Activated CD4-positive, alpha-beta T cell treated with anti-CD3 and anti-CD28 coated beads, Interleukin-2, amount 10 ng/mL, durations not matched to agents 7 days and 5 days (primary cell): ENCODE data around the gene RERE. TPM values are rescaled to one million over a fixed set of nuclear protein-coding genes. Genes with fewer than 3 reads are reported as not detected.
"Not testable (repeated sequence)": the region's sequence is repeated elsewhere in the genome, so short reads cannot be mapped to it uniquely, and the experiment has no call there.

Experiments
- CTCF ChIA-PET: fragments of 350-600 bp; sonication (Branson Sonifier 250); formaldehyde crosslinking; loops from one replicate; lab custom pipeline; 2021; ENCODE audit warnings: antibody characterized with exemption; lab: Charles Lee
- POLR2A ChIA-PET: fragments of 350-600 bp; sonication (Branson Sonifier 250); formaldehyde crosslinking; loops from one replicate; lab custom pipeline; 2021; ENCODE audit warnings: antibody characterized with exemption; lab: Charles Lee
- DNase-seq: peaks from one replicate; pipeline ENCODE4 v3.0.0-alpha.2; 2020
- H3K27ac Mint-ChIP-seq: one replicate; pipeline ENCODE4 v1.8.0; 2021; ENCODE audit warnings: mild to moderate bottlenecking, moderate library complexity, mixed read lengths
- H3K27me3 Mint-ChIP-seq: one replicate; pipeline ENCODE4 v1.8.0; 2021; ENCODE audit warnings: mixed read lengths
- H3K36me3 Mint-ChIP-seq: one replicate; pipeline ENCODE4 v1.8.0; 2021; ENCODE audit warnings: low read depth, mixed read lengths
- H3K4me1 Mint-ChIP-seq: one replicate; pipeline ENCODE4 v1.8.0; 2021; ENCODE audit warnings: mixed read lengths
- H3K4me3 Mint-ChIP-seq: one replicate; pipeline ENCODE4 v1.8.0; 2021; ENCODE audit warnings: mild to moderate bottlenecking, moderate library complexity, mixed read lengths
- H3K9me3 Mint-ChIP-seq: one replicate; pipeline ENCODE4 v1.8.0; 2021; ENCODE audit warnings: mixed read lengths
- total RNA-seq, 2 experiments: library from RNA; stranded (reverse); gene quantifications; one replicate each; pipeline ENCODE4 v1.2.3, GENCODE V29; 2021

RERE gene
- total RNA-seq, 2 experiments from 2014 or later = 68.5 to 68.7 TPM

DNA sequence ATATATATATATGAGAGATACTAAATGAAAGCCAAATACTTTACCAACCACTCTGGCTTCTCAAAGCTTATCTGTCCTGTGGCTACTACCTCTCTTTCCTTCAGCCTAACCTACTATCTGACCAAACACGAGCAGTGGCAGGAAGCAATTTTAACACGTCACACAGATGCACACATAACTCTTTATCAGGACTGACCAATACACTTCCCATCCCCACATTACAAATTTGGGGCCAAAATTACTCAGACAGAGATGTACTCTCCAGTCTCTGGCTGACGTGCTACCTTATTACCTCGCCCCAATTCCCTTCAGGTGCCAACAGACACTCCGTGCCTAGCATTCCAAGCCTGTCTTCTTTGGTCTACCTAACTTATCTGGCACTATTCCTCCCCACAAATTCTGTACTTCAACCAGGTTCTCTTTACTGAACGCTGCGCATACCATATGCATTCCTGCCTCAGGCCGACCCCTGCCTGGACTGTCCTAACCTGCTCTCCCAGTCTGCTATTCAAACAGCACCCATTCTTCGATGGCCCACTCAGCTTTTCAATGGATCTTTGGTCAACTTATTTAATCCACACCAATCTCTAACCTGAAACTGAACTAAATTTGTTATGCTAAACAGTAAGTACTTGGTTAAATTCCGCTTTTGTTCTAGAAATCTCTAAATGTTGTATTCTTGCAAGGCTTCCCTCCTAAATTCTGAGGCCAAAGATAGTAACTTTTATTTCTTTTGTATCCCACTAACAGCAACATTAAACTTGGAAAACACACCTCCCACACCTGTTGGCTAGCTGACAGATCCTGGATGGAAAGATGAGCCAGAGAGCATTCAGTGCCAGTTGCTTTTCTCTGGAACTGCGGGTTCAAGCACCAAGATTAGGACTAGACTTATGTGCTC lies 27.9 kb downstream of the RERE start:
- Mint-ChIP-seq H3K36me3 (peaks cover 2% of the 10 kb centered on the region), H3K4me1 (no peaks in the 10 kb centered on the region), H3K9me3 (no peaks in the 10 kb centered on the region), H3K4me3 (no peak overlapping the region), H3K27ac (no peak overlapping the region), H3K27me3 (no peaks in the 10 kb centered on the region)
- ChIA-PET POLR2A (no interaction called here), CTCF (no interaction called here)
- DNase-seq = no peak

GRCh38 chr1:8787218-8787617 lies 30.2 kb downstream of the RERE start:
- ChIA-PET CTCF (no interaction called here), POLR2A (no interaction called here)
- DNase-seq = no peak
- Mint-ChIP-seq H3K36me3 (peaks cover 2% of the 10 kb centered on the region), H3K27ac (no peak overlapping the region), H3K27me3 (no peaks in the 10 kb centered on the region), H3K9me3 (no peaks in the 10 kb centered on the region), H3K4me1 (no peaks in the 10 kb centered on the region), H3K4me3 (no peak overlapping the region)

- H3K9me3 Mint-ChIP-seq, H3K36me3 Mint-ChIP-seq, CTCF ChIA-PET, H3K4me1 Mint-ChIP-seq, POLR2A ChIA-PET, H3K27me3 Mint-ChIP-seq, H3K4me3 Mint-ChIP-seq, DNase-seq, H3K27ac Mint-ChIP-seq: not testable (repeated sequence)
Measured at GRCh38 chr1:8786204-8786603, 31.2 kb downstream of the RERE start.

GRCh38 chr1:8782955-8783354 lies 34.5 kb downstream of the RERE start:
- CTCF ChIA-PET = interaction anchor here (0.6 kb wide), 2 partner anchors 82 to 298 kb away, joined by 3 read pairs; no protein-coding TSS in a partner anchor
- POLR2A ChIA-PET = no interaction called here
- no peak overlapping the region for H3K27ac Mint-ChIP-seq
- H3K4me3 Mint-ChIP-seq = no peak overlapping the region
- peaks cover 11% of the 10 kb centered on the region for H3K4me1 Mint-ChIP-seq
- H3K36me3 Mint-ChIP-seq = peaks cover 2% of the 10 kb centered on the region
- H3K9me3 Mint-ChIP-seq = no peaks in the 10 kb centered on the region
- H3K27me3 Mint-ChIP-seq = no peaks in the 10 kb centered on the region
- no peak for DNase-seq

GRCh38 chr1:8782001-8782620 lies 35.3 kb downstream of the RERE start:
- ChIA-PET POLR2A (no interaction called here), CTCF (interaction anchor here (0.6 kb wide), 2 partner anchors 81 to 1406 kb away, joined by 3 read pairs; no protein-coding TSS in a partner anchor)
- Mint-ChIP-seq H3K4me1 (peaks cover 11% of the 10 kb centered on the region), H3K27me3 (no peaks in the 10 kb centered on the region), H3K27ac (no peak overlapping the region), H3K4me3 (no peak overlapping the region), H3K9me3 (no peaks in the 10 kb centered on the region), H3K36me3 (peaks cover 2% of the 10 kb centered on the region)
- no peak for DNase-seq

DNA sequence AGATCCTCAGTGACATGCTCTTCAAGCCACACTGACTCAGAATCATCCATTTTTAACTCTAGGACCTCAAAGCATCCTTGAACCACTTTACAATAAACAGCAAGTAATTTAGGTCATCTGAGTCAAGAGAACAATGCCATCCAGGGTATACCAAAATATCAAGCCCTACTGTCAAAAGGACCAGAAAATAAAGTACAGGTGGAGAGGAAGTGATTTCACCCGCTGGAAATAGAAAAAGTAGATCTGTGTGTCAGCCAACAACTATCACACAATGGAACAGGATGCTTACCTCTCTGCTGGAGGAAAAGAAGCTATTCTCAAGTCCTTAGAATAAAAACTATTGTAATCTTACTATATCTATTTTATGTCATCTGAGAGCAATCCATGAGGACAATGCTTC lies 37.0 kb downstream of the RERE start:
- CTCF ChIA-PET = no interaction called here
- no peaks in the 10 kb centered on the region for H3K9me3 Mint-ChIP-seq
- no peak overlapping the region for H3K4me3 Mint-ChIP-seq
- H3K4me1 Mint-ChIP-seq = peaks cover 11% of the 10 kb centered on the region
- H3K27me3 Mint-ChIP-seq = no peaks in the 10 kb centered on the region
- POLR2A ChIA-PET = no interaction called here
- no peak overlapping the region for H3K27ac Mint-ChIP-seq
- no peak for DNase-seq
- H3K36me3 Mint-ChIP-seq = no peaks in the 10 kb centered on the region

DNA sequence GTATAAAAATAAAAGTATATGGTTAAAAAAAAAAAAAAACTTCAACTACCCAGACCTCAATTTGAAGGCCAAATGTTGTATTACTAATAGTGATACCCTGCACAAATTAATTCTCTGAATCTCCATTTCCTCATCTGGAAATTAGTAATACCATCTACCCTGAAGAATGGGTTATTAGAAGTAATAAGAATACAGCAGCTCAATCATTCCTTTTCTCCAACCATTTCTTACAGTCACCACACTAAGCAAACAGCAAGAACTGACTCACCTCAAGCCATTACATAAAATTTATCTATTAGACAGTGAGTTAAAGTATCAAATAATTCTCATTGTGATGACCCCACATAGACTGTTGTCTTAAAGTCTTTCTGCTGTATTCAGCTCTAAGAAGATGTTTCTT lies 39.6 kb downstream of the RERE start:
- POLR2A ChIA-PET = no interaction called here
- no peak for DNase-seq
- H3K36me3 Mint-ChIP-seq = no peaks in the 10 kb centered on the region

DNA sequence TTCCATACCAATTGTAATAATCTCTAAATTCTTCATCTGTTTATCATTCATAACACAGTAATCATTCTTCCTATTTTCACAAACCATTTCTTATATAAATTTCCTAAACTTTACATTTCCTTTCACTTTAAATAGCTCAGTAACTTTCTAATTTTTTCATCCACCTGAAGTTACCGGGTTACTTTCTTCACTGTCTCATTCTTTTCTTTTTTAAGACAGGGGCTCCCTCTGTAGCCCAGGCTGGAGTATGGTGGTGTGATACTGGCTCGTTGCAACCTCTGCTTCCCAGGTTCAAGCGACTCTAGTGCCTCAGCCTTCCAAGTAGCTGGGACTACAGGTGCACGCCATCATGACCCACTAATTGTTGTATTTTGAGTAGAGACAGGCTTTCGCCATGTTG lies 41.3 kb downstream of the RERE start:
- Mint-ChIP-seq H3K4me1 (peaks cover 9% of the 10 kb centered on the region), H3K27ac (no peak overlapping the region), H3K27me3 (no peaks in the 10 kb centered on the region), H3K4me3 (no peak overlapping the region), H3K36me3 (no peaks in the 10 kb centered on the region), H3K9me3 (no peaks in the 10 kb centered on the region)
- POLR2A ChIA-PET = no interaction called here
- CTCF ChIA-PET = interaction anchor here (1.8 kb wide), 1 partner anchor 97 kb away, joined by 4 read pairs; no protein-coding TSS in a partner anchor
- no peak for DNase-seq

More for the DNA sequence above, 39.6 kb downstream of the RERE start:
- H3K4me3 Mint-ChIP-seq = no peak overlapping the region
- CTCF ChIA-PET = interaction anchor here (0.8 kb wide), 1 partner anchor 8 kb away, joined by 4 read pairs; no protein-coding TSS in a partner anchor
- no peaks in the 10 kb centered on the region for H3K9me3 Mint-ChIP-seq
- H3K4me1 Mint-ChIP-seq = peaks cover 11% of the 10 kb centered on the region
- no peak overlapping the region for H3K27ac Mint-ChIP-seq
- H3K27me3 Mint-ChIP-seq = no peaks in the 10 kb centered on the region

- H3K36me3 Mint-ChIP-seq = no peaks in the 10 kb centered on the region
- H3K27ac Mint-ChIP-seq = no peak overlapping the region
- peaks cover 3% of the 10 kb centered on the region for H3K4me1 Mint-ChIP-seq
- no peaks in the 10 kb centered on the region for H3K9me3 Mint-ChIP-seq
- CTCF ChIA-PET = interaction anchor here (1.1 kb wide), 1 partner anchor 82 kb away, joined by 3 read pairs; no protein-coding TSS in a partner anchor
- H3K27me3 Mint-ChIP-seq = no peaks in the 10 kb centered on the region
- no peak for DNase-seq
- POLR2A ChIA-PET = no interaction called here
- no peak overlapping the region for H3K4me3 Mint-ChIP-seq
Measured at GRCh38 chr1:8767006-8767405, 50.4 kb downstream of the RERE start.

GRCh38 chr1:8765198-8765597 lies 52.2 kb downstream of the RERE start:
- no peak for DNase-seq
- Mint-ChIP-seq H3K4me1 (peaks cover 3% of the 10 kb centered on the region), H3K27me3 (no peaks in the 10 kb centered on the region), H3K9me3 (no peaks in the 10 kb centered on the region), H3K4me3 (no peak overlapping the region), H3K36me3 (peaks cover 4% of the 10 kb centered on the region), H3K27ac (no peak overlapping the region)
- ChIA-PET CTCF (no interaction called here), POLR2A (no interaction called here)

GRCh38 chr1:8764293-8764937 lies 53.0 kb downstream of the RERE start:
- Mint-ChIP-seq H3K27ac (no peak overlapping the region), H3K36me3 (peaks cover 4% of the 10 kb centered on the region), H3K4me1 (peaks cover 3% of the 10 kb centered on the region), H3K27me3 (no peaks in the 10 kb centered on the region), H3K4me3 (no peak overlapping the region), H3K9me3 (no peaks in the 10 kb centered on the region)
- CTCF ChIA-PET = interaction anchor here (0.7 kb wide), 1 partner anchor 61 kb away, joined by 4 read pairs; no protein-coding TSS in a partner anchor
- no peak for DNase-seq
- POLR2A ChIA-PET = no interaction called here

- Mint-ChIP-seq H3K27me3 (no peaks in the 10 kb centered on the region), H3K27ac (no peak overlapping the region), H3K36me3 (peaks cover 4% of the 10 kb centered on the region), H3K4me1 (peaks cover 3% of the 10 kb centered on the region), H3K4me3 (no peak overlapping the region), H3K9me3 (no peaks in the 10 kb centered on the region)
- CTCF ChIA-PET = interaction anchor here (0.7 kb wide), 1 partner anchor 60 kb away, joined by 4 read pairs; no protein-coding TSS in a partner anchor
- DNase-seq = no peak
- POLR2A ChIA-PET = no interaction called here
Measured at GRCh38 chr1:8763888-8764287, 53.6 kb downstream of the RERE start.
